Superior temporal gyrus (tissue), 1 donor: ENCODE measurements around the gene PARK7.
A peak's percentile ranks its signal among the peaks of the same experiment; 100 is the strongest.
"Not testable (repeated sequence)": the region's sequence is repeated elsewhere in the genome, so short reads cannot be mapped to it uniquely, and the experiment has no call there.

ENCODE experiments used
- DNase-seq: peaks from one replicate; pipeline ENCODE4 v3.0.0-alpha.2; 2016; ENCODE audit errors: extremely low spot score

The PARK7 gene

GRCh38 chr1:7961216-7962013, at the start of gene PARK7:
TSS of gene PARK7 (plus strand) at chr1:7961711. CDS start at chr1:7962786, 1,075 bp downstream.
- peak; percentile 99 for DNase-seq

- no peak for DNase-seq
Measured at GRCh38 chr1:7912145-7912544, 49.4 kb upstream of the PARK7 start.

GRCh38 chr1:7912743-7913557, 48.6 kb upstream of the PARK7 start:
- no peak for DNase-seq

GRCh38 chr1:7915826-7916500, 45.5 kb upstream of the PARK7 start:
- DNase-seq = no peak

GRCh38 chr1:7916501-7916830, 45.0 kb upstream of the PARK7 start:
- DNase-seq = peak; percentile 42

GRCh38 chr1:7917971-7918370, 43.5 kb upstream of the PARK7 start:
- DNase-seq = not testable (repeated sequence)

- no peak for DNase-seq
Measured at GRCh38 chr1:7919880-7920279, 41.6 kb upstream of the PARK7 start.

- no peak for DNase-seq
Measured at GRCh38 chr1:7921796-7922195, 39.7 kb upstream of the PARK7 start.

- DNase-seq = no peak
Measured at GRCh38 chr1:7922301-7922700, 39.2 kb upstream of the PARK7 start.

GRCh38 chr1:7927061-7927460, 34.5 kb upstream of the PARK7 start:
- DNase-seq = not testable (repeated sequence)

GRCh38 chr1:7928247-7928646, 33.3 kb upstream of the PARK7 start:
- no peak for DNase-seq

- no peak for DNase-seq
Measured at GRCh38 chr1:7929637-7930036, 31.9 kb upstream of the PARK7 start.

GRCh38 chr1:7930645-7931445, 30.7 kb upstream of the PARK7 start:
- DNase-seq = no peak

GRCh38 chr1:7931446-7931812, 30.1 kb upstream of the PARK7 start:
- no peak for DNase-seq

GRCh38 chr1:7932524-7933138, 28.9 kb upstream of the PARK7 start:
- DNase-seq = no peak

GRCh38 chr1:7938070-7938469, 23.4 kb upstream of the PARK7 start:
- no peak for DNase-seq

- DNase-seq = no peak
Measured at GRCh38 chr1:7940034-7940433, 21.5 kb upstream of the PARK7 start.

GRCh38 chr1:7940745-7941436, 20.6 kb upstream of the PARK7 start, which contains the start of gene TNFRSF9:
TSS of gene TNFRSF9 (minus strand) at chr1:7940839. CDS start at chr1:7939994, 845 bp downstream.
- no peak for DNase-seq

- no peak for DNase-seq
Measured at GRCh38 chr1:7941437-7941793, 20.1 kb upstream of the PARK7 start.

GRCh38 chr1:7942214-7942921, 19.1 kb upstream of the PARK7 start:
- DNase-seq = peak; percentile 45
